Measurements from ENCODE around the gene ZFHX3.

ZFHX3 gene

DNA sequence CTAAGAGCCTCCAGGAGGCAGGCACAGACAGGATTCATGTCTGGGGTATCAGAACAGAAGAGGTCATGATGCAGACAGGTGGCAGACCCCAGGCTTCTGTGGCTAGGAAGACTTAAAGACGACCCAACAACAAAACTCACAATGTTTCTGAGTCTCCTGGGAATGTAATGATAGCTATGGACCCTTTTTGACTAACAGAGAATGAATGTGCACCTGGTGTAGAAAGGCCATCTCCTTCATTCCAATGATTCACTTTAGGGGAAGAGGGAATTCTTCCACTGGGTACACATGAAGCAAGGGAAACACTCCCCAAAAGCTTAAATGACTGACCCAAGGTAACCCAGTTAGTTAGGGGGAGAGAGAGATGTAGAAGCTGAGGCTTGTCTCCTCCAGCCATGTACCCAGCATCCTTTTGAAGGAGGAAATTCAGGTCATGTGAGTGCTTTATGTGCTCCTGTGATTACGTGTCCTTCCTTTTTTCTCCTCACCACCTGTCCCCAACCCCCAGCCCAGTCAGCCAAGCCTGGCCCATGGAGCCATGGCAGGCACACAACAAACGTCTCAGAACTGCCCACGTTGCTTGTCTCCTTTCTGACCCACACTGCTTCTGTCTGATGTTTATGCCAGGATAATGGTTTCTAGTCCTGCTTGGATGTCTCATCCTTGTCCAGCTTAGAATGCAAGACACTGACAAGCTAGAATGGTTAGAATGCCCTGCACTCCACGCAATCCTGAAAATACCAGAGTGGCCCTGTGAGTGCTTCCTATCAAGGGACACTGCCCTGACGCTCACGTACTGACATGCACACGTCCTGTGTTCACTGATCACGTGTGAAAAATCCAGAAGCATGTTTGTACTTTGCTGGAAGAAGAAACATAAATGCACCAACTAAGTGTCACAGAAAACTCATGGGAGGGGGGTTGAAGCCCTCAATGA, 156.4 kb downstream of the ZFHX3 start:
- no peak for DNase-seq (ENCODE audit: extremely low spot score)
- ChIA-PET CTCF (no interaction called here), POLR2A (no interaction called here)
- TF ChIP-seq CTBP1 (IDR thresholded peaks at IDR 0.05; ENCODE audit: borderline replicate concordance) (no peak), LEF1 (IDR thresholded peaks at IDR 0.05; ENCODE audit: borderline replicate concordance) (no peak)

DNA sequence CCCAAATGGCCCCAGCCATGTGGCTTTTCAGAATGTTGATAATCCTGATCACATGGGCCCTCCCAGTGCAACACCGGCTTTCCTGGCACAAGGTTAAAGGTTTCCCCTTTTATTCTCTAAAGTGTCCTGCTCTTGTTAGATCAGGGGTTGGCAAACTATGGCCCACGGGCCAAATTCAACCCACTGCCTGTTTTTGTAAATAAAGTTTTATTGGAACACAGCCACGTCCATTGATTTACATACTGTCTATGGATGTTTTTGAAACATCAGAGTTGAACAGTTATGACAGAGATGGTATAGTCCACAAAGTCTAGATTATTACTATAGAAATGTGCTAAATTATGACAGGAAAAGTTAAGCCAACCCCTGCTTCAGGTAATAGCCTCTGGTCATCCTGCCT, 157.3 kb downstream of the ZFHX3 start:
- TF ChIP-seq LEF1 (IDR thresholded peaks at IDR 0.05; ENCODE audit: borderline replicate concordance) (no peak), NFRKB (IDR thresholded peaks at IDR 0.05) (no peak), ARNT (IDR thresholded peaks at IDR 0.05) (no peak), CTBP1 (IDR thresholded peaks at IDR 0.05; ENCODE audit: borderline replicate concordance) (no peak), SP1 (IDR thresholded peaks at IDR 0.05) (no peak), SUZ12 (IDR thresholded peaks at IDR 0.05) (no peak), L3MBTL2 (conservative IDR thresholded peaks at IDR 0.05) (no peak), ELF4 (IDR thresholded peaks at IDR 0.05) (no peak), HDGF (IDR thresholded peaks at IDR 0.05; ENCODE audit: borderline replicate concordance) (no peak), TARDBP (IDR thresholded peaks at IDR 0.05) (no peak), FOXM1 (IDR thresholded peaks at IDR 0.05; ENCODE audit: borderline replicate concordance) (no peak), BHLHE40 (IDR thresholded peaks at IDR 0.05; ENCODE audit: borderline replicate concordance) (no peak)
- TF ChIP-seq, protein P1, sequence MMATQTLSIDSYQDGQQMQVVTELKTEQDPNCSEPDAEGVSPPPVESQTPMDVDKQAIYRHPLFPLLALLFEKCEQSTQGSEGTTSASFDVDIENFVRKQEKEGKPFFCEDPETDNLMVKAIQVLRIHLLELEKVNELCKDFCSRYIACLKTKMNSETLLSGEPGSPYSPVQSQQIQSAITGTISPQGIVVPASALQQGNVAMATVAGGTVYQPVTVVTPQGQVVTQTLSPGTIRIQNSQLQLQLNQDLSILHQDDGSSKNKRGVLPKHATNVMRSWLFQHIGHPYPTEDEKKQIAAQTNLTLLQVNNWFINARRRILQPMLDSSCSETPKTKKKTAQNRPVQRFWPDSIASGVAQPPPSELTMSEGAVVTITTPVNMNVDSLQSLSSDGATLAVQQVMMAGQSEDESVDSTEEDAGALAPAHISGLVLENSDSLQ (IDR thresholded peaks at IDR 0.05) = no peak
- DNase-seq (ENCODE audit: extremely low spot score) = no peak
- ChIA-PET POLR2A (no interaction called here), CTCF (no interaction called here)

DNA sequence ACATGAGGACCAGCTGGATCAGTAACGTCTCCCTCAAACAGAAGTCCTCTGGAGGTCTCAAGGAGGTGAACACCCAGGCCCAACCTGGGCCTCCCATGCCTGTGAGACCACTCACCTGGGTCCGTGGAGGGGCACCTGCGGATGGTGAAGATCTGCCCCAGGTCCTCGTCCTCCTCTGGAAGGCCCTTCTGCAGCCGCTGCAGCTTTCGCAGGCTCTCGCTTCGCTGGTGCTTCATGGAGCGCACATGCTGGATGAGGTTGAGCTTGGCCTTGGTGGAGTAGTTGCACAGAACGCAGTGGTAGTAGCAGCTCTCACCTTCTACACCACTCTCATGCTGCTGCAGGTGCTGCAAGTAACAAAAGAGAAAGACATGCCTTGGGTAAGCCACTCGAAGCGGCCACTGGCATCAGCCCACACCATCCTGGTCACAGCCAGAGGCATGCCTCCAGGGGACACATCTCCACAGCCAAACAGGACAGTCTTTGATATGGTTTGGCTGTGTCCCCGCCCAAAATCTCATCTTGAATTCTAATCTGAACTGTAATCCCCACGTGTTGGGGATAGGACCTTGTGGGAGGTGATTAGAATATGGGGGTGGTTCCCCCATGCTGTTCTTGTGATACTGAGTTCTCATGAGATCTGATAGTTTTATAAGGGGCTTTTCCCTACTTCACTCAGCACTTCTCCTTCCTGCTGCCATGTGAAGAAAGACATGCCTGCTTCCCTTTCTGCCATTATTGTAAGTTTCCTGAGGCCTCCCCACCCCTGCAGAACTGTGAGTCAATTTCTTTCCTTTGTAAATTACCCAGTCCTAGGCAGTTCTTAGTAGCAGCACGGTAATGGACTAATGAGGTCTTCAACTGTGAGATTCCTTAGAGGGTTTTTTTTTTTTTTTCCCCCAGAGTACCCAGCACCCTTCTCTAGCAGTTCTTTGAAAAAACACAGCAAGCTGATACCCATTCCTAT, 158.0 kb downstream of the ZFHX3 start:
- ChIA-PET POLR2A (no interaction called here), CTCF (no interaction called here)
- TF ChIP-seq LEF1 (IDR thresholded peaks at IDR 0.05; ENCODE audit: borderline replicate concordance) = no peak
- no peak for TF ChIP-seq CTBP1 (IDR thresholded peaks at IDR 0.05; ENCODE audit: borderline replicate concordance)
- no peak for TF ChIP-seq NFRKB (IDR thresholded peaks at IDR 0.05)
- TF ChIP-seq SUZ12 (IDR thresholded peaks at IDR 0.05) = no peak
- no peak for TF ChIP-seq FOXK2 (IDR thresholded peaks at IDR 0.05)
- TF ChIP-seq ZNF384 (IDR thresholded peaks at IDR 0.05) = no peak
- no peak for TF ChIP-seq FOXA1 (IDR thresholded peaks at IDR 0.05)
- no peak for TF ChIP-seq ARNT (IDR thresholded peaks at IDR 0.05)
- TF ChIP-seq L3MBTL2 (conservative IDR thresholded peaks at IDR 0.05) = no peak
- TF ChIP-seq ELF4 (IDR thresholded peaks at IDR 0.05) = no peak
- DNase-seq (ENCODE audit: extremely low spot score) = no peak

- TF ChIP-seq ELF4 (IDR thresholded peaks at IDR 0.05) = no peak
- no peak for TF ChIP-seq LEF1 (IDR thresholded peaks at IDR 0.05; ENCODE audit: borderline replicate concordance)
- no peak for TF ChIP-seq NFRKB (IDR thresholded peaks at IDR 0.05)
- TF ChIP-seq FOXA1 (IDR thresholded peaks at IDR 0.05) = no peak
- no peak for TF ChIP-seq L3MBTL2 (conservative IDR thresholded peaks at IDR 0.05)
- no peak for TF ChIP-seq HDGF (IDR thresholded peaks at IDR 0.05; ENCODE audit: borderline replicate concordance)
- TF ChIP-seq TARDBP (IDR thresholded peaks at IDR 0.05) = no peak
- no peak for TF ChIP-seq FOXM1 (IDR thresholded peaks at IDR 0.05; ENCODE audit: borderline replicate concordance)
- TF ChIP-seq ZNF384 (IDR thresholded peaks at IDR 0.05) = no peak
- no peak for TF ChIP-seq ARNT (IDR thresholded peaks at IDR 0.05)
- no peak for TF ChIP-seq FOXK2 (IDR thresholded peaks at IDR 0.05)
- TF ChIP-seq BHLHE40 (IDR thresholded peaks at IDR 0.05; ENCODE audit: borderline replicate concordance) = no peak
- no peak for TF ChIP-seq SP1 (IDR thresholded peaks at IDR 0.05)
- ChIA-PET CTCF (no interaction called here), POLR2A (no interaction called here)
- DNase-seq (ENCODE audit: extremely low spot score) = no peak
Measured at GRCh38 chr16:72887537-72887936, 160.4 kb downstream of the ZFHX3 start.

GRCh38 chr16:72886346-72886974, 161.5 kb downstream of the ZFHX3 start:
- TF ChIP-seq FOXA1 (IDR thresholded peaks at IDR 0.05) = no peak
- TF ChIP-seq LEF1 (IDR thresholded peaks at IDR 0.05; ENCODE audit: borderline replicate concordance) = no peak
- TF ChIP-seq NFRKB (IDR thresholded peaks at IDR 0.05) = no peak
- TF ChIP-seq, protein P1 (IDR thresholded peaks at IDR 0.05) = no peak
- TF ChIP-seq FOXM1 (IDR thresholded peaks at IDR 0.05; ENCODE audit: borderline replicate concordance) = no peak
- TF ChIP-seq L3MBTL2 (conservative IDR thresholded peaks at IDR 0.05) = no peak
- no peak for TF ChIP-seq SP1 (IDR thresholded peaks at IDR 0.05)
- no peak for TF ChIP-seq ZNF384 (IDR thresholded peaks at IDR 0.05)
- ChIA-PET CTCF (no interaction called here), POLR2A (no interaction called here)
- DNase-seq (ENCODE audit: extremely low spot score) = no peak

DNA sequence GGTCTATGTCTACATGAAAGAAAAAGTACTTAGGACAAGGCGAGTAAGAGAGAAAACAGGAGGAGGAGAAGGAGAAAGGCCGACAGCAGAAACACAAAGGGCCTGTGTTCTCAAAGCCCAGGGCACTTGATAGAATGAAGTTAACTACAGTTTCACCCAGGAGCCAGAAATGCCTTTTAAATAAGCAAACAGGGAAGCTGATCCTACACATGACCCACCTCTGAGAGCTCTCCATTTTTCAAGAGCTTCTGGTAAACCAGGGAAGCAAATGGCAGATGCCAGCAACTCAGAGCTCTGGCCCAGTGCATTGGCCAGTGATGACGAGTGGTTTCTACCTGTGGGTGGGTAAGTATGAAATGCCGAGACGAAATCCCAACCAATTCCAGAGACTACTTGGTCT, 163.4 kb downstream of the ZFHX3 start:
- DNase-seq (ENCODE audit: extremely low spot score) = no peak
- POLR2A ChIA-PET = no interaction called here

More for the DNA sequence above, 163.4 kb downstream of the ZFHX3 start:
- no peak for TF ChIP-seq ZNF384 (IDR thresholded peaks at IDR 0.05)
- no peak for TF ChIP-seq HDGF (IDR thresholded peaks at IDR 0.05; ENCODE audit: borderline replicate concordance)
- CTCF ChIA-PET = no interaction called here
